HepG2 (cell line): Measurements from ENCODE around the gene DDRGK1. TPM values are rescaled to one million over a fixed set of nuclear protein-coding genes. Genes with fewer than 3 reads are reported as not detected.

Source experiments
- CBFB ChIP-seq: sonication (generic); formaldehyde crosslinking; IDR thresholded peaks from 2 replicates; pipeline ENCODE4 v1.4.0; 2020; ENCODE audit warnings: missing genetic modification reagents
- CREM ChIP-seq, 2 experiments: sonication (generic) in 1 of 2; formaldehyde crosslinking in 1 of 2; IDR thresholded peaks; 2 replicates each; pipeline versions ENCODE4 v1.4.0 to v1.6.1; 2016 to 2020; ENCODE audit warnings: antibody characterized with exemption in 1 of 2, mild to moderate bottlenecking in 1 of 2, missing genetic modification reagents in 1 of 2
- GLI4 ChIP-seq: sonication (generic); formaldehyde crosslinking; IDR thresholded peaks from 2 replicates; pipeline ENCODE4 v1.5.1; 2020; ENCODE audit warnings: missing genetic modification reagents, mild to moderate bottlenecking, moderate library complexity, borderline replicate concordance
- HNRNPUL1 ChIP-seq: fragments of 200-400 bp; formaldehyde crosslinking; IDR thresholded peaks from 2 replicates; pipeline ENCODE4 v1.6.1; 2017; ENCODE audit warnings: low read depth, mild to moderate bottlenecking, low read length, moderate library complexity
- PHB2 ChIP-seq: fragments of 450-650 bp; IDR thresholded peaks from 2 replicates; pipeline ENCODE4 v1.6.1; 2018; ENCODE audit not compliant: partially characterized antibody
- RBAK ChIP-seq: sonication (generic); formaldehyde crosslinking; IDR thresholded peaks from 2 replicates; pipeline ENCODE4 v1.5.1; 2020; ENCODE audit warnings: mild to moderate bottlenecking, missing genetic modification reagents
- RFX5 ChIP-seq: IDR thresholded peaks from 2 replicates; pipeline ENCODE4 v1.6.1; 2011; ENCODE audit warnings: low read depth, low read length, improper control_type of control experiment
- SMC3 ChIP-seq: IDR thresholded peaks from 2 replicates; pipeline ENCODE4 v1.6.1; 2011; ENCODE audit warnings: low read length, improper control_type of control experiment
- STAG1 ChIP-seq: sonication (generic); formaldehyde crosslinking; IDR thresholded peaks from 2 replicates; pipeline ENCODE4 v1.4.0; 2020; ENCODE audit warnings: missing genetic modification reagents
- THYN1 ChIP-seq: sonication (generic); formaldehyde crosslinking; IDR thresholded peaks from 2 replicates; pipeline ENCODE4 v1.8.1; 2023; ENCODE audit warnings: low read depth, mild to moderate bottlenecking, moderate library complexity, missing genetic modification reagents, borderline replicate concordance
- ZIK1 ChIP-seq: sonication (generic); formaldehyde crosslinking; IDR thresholded peaks from 2 replicates; pipeline ENCODE4 v1.5.0; 2020; ENCODE audit warnings: mild to moderate bottlenecking, low read depth, missing genetic modification reagents, borderline replicate concordance
- ZMYM4 ChIP-seq: sonication (generic); formaldehyde crosslinking; IDR thresholded peaks from 2 replicates; pipeline ENCODE4 v1.8.1; 2023; ENCODE audit warnings: mild to moderate bottlenecking, missing genetic modification reagents
- ZNF12 ChIP-seq: sonication (generic); formaldehyde crosslinking; IDR thresholded peaks from 2 replicates; pipeline ENCODE4 v1.5.0; 2020; ENCODE audit warnings: missing genetic modification reagents
- ZNF205 ChIP-seq: IDR thresholded peaks from 2 replicates; pipeline ENCODE4 v1.6.1; 2018; ENCODE audit warnings: missing biosample characterization, missing genetic modification reagents
- ZNF224 ChIP-seq: sonication (generic); formaldehyde crosslinking; IDR thresholded peaks from 2 replicates; pipeline ENCODE4 v1.5.0; 2020; ENCODE audit warnings: mild to moderate bottlenecking, missing genetic modification reagents
- ZNF329 ChIP-seq: sonication (generic); formaldehyde crosslinking; IDR thresholded peaks from 2 replicates; pipeline ENCODE4 v1.9.0; 2021; ENCODE audit warnings: low read depth, mild to moderate bottlenecking, missing genetic modification reagents
- ZNF563 ChIP-seq: sonication (generic); formaldehyde crosslinking; IDR thresholded peaks from 2 replicates; pipeline ENCODE4 v1.8.0; 2022; ENCODE audit warnings: mild to moderate bottlenecking, moderate library complexity, missing genetic modification reagents
- ZNF652 ChIP-seq: IDR thresholded peaks from 2 replicates; pipeline ENCODE4 v1.6.1; 2016; ENCODE audit warnings: low read depth, borderline replicate concordance
- ZNF709 ChIP-seq: sonication (generic); formaldehyde crosslinking; IDR thresholded peaks from 2 replicates; pipeline ENCODE4 v1.5.0; 2020; ENCODE audit warnings: mild to moderate bottlenecking, missing genetic modification reagents
- polyA plus RNA-seq, 8 experiments: library from polyadenylated mRNA; depleted of rRNA in 3 of 8; stranded (reverse) in 7 of 8; unstranded in 1 of 8; fragments of >200 nt; fragmentation: Illumina TruSeq in 4 of 8; extraction: Trizol in 4 of 8; gene quantifications; 2 replicates each; pipeline versions ENCODE4 v1.2.1 to v1.2.3, GENCODE V29; 2011 to 2016; ENCODE audit warnings: low read depth in 4 of 8, missing spikeins in 1 of 8, mixed read lengths in 1 of 8; ENCODE audit not compliant: insufficient read depth in 1 of 8
- total RNA-seq, 5 experiments: library from RNA; depleted of rRNA; stranded (reverse); fragments of >200 nt; fragmentation: Illumina TruSeq; extraction: Trizol; gene quantifications; 2 replicates each; pipeline ENCODE4 v1.2.3, GENCODE V29; 2016; ENCODE audit warnings: low read depth in 1 of 5
- TF ChIP-seq, protein P1 (sequence below): sonication (generic); formaldehyde crosslinking; IDR thresholded peaks from 2 replicates; pipeline ENCODE4 v1.8.1; 2022; ENCODE audit warnings: low read depth, mild to moderate bottlenecking, missing genetic modification reagents
- TF ChIP-seq, protein P2 (sequence below): sonication (generic); formaldehyde crosslinking; IDR thresholded peaks from 2 replicates; pipeline ENCODE4 v1.4.0; 2020; ENCODE audit warnings: mild to moderate bottlenecking, missing genetic modification reagents, borderline replicate concordance
- TF ChIP-seq, protein P3 (sequence below): sonication (generic); formaldehyde crosslinking; IDR thresholded peaks from 2 replicates; pipeline ENCODE4 v1.8.1; 2023; ENCODE audit warnings: mild to moderate bottlenecking, missing genetic modification reagents

DDRGK1 gene
- total and polyA plus RNA-seq, 2 of the 13 experiments (the other 11 are each of a cell fraction or from before 2014, with no cell fraction given): 96.7 to 149 TPM

DNA sequence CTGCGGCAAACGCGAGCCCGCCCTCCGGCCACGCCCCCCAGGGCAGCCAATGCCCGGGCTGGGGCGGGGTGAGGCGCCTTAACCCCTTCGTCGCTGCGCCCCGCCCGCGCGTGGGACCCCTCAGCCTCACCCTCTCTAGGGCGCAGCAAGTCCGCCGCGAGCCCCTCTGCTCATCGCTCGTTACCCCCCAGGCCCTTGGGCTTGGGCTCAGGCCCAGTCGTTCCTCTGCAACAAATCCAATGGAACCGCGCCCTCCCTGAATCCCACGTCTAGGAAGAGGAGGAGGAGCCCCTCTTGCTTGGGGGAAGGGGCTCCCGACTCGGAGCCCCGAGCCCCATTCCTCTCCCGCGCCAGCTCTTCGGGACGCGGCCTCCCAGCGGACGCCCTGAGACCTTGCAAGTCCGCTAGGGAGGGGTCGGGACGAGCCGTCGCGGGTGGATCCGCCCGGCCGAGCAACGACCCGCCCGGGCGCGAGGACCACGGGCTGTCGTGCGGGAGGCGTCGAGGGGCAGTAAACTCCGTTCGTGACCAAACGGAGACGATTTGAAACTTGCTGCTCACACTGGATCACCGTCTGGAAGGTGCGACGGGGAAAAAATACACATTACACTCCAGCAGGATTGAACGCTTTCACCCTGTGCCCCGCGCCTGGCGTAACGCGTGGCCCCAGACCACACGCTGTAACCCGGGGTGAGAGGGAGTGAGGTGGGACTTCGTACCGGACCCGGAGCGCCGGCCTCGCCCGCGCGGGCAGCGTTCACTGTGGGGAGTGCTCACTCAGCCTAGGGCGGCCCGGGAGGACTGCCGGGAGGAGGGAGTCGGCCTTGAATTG is 30.7 kb downstream of the DDRGK1 start (continued):
- TF ChIP-seq, protein P1, sequence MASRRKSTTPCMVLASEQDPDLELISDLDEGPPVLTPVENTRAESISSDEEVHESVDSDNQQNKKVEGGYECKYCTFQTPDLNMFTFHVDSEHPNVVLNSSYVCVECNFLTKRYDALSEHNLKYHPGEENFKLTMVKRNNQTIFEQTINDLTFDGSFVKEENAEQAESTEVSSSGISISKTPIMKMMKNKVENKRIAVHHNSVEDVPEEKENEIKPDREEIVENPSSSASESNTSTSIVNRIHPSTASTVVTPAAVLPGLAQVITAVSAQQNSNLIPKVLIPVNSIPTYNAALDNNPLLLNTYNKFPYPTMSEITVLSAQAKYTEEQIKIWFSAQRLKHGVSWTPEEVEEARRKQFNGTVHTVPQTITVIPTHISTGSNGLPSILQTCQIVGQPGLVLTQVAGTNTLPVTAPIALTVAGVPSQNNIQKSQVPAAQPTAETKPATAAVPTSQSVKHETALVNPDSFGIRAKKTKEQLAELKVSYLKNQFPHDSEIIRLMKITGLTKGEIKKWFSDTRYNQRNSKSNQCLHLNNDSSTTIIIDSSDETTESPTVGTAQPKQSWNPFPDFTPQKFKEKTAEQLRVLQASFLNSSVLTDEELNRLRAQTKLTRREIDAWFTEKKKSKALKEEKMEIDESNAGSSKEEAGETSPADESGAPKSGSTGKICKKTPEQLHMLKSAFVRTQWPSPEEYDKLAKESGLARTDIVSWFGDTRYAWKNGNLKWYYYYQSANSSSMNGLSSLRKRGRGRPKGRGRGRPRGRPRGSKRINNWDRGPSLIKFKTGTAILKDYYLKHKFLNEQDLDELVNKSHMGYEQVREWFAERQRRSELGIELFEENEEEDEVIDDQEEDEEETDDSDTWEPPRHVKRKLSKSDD: peak; percentile 79
- no peak for TF ChIP-seq CREM (IDR thresholded peaks at IDR 0.05)
- no peak; the same call in 1 of the 2 replicates for TF ChIP-seq CREM (CRISPR knock-in tag; IDR thresholded peaks at IDR 0.05)
- peak; percentile 63 for TF ChIP-seq ZNF329 (CRISPR knock-in tag)
- TF ChIP-seq PHB2: no peak
- no peak; the same call in 1 of the 2 replicates for TF ChIP-seq HNRNPUL1
- peak; percentile 77 for TF ChIP-seq CBFB
- no peak for TF ChIP-seq ZNF12 (CRISPR knock-in tag)
- no peak for TF ChIP-seq SMC3
- TF ChIP-seq ZIK1 (CRISPR knock-in tag): peak; percentile 96
- peak; percentile 98 for TF ChIP-seq ZNF652 (CRISPR knock-in tag)
- TF ChIP-seq STAG1 (CRISPR knock-in tag): no peak; the same call in none of the 2 replicates
- TF ChIP-seq, protein P2, sequence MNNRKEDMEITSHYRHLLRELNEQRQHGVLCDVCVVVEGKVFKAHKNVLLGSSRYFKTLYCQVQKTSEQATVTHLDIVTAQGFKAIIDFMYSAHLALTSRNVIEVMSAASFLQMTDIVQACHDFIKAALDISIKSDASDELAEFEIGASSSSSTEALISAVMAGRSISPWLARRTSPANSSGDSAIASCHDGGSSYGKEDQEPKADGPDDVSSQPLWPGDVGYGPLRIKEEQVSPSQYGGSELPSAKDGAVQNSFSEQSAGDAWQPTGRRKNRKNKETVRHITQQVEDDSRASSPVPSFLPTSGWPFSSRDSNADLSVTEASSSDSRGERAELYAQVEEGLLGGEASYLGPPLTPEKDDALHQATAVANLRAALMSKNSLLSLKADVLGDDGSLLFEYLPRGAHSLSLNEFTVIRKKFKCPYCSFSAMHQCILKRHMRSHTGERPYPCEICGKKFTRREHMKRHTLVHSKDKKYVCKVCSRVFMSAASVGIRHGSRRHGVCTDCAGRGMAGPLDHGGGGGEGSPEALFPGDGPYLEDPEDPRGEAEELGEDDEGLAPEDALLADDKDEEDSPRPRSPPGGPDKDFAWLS (CRISPR knock-in tag): no peak; the same call in 1 of the 2 replicates
- TF ChIP-seq ZMYM4 (CRISPR knock-in tag): peak; percentile 62
- no peak for TF ChIP-seq THYN1 (CRISPR knock-in tag)
- peak; percentile 96; the same call in 1 of the 2 replicates for TF ChIP-seq GLI4
- TF ChIP-seq ZNF563 (CRISPR knock-in tag): peak; percentile 96
- TF ChIP-seq ZNF224 (CRISPR knock-in tag): peak; percentile 98; the same call in 1 of the 2 replicates
- peak; percentile 99 for TF ChIP-seq ZNF709 (CRISPR knock-in tag)
- no peak for TF ChIP-seq RFX5
- TF ChIP-seq ZNF205 (CRISPR knock-in tag): peak; percentile 99
- TF ChIP-seq, protein P3, sequence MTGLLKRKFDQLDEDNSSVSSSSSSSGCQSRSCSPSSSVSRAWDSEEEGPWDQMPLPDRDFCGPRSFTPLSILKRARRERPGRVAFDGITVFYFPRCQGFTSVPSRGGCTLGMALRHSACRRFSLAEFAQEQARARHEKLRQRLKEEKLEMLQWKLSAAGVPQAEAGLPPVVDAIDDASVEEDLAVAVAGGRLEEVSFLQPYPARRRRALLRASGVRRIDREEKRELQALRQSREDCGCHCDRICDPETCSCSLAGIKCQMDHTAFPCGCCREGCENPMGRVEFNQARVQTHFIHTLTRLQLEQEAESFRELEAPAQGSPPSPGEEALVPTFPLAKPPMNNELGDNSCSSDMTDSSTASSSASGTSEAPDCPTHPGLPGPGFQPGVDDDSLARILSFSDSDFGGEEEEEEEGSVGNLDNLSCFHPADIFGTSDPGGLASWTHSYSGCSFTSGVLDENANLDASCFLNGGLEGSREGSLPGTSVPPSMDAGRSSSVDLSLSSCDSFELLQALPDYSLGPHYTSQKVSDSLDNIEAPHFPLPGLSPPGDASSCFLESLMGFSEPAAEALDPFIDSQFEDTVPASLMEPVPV (CRISPR knock-in tag): peak; percentile 93
- no peak; the same call in 1 of the 2 replicates for TF ChIP-seq RBAK (CRISPR knock-in tag)
